Right lung (tissue), 5 donors: ENCODE data around the gene C12orf75. TPM values are rescaled to one million over a fixed set of nuclear protein-coding genes. Genes with fewer than 3 reads are reported as not detected.
"Not testable (repeated sequence)": the region's sequence is repeated elsewhere in the genome, so short reads cannot be mapped to it uniquely, and the experiment has no call there.

Experiments used
- DNase-seq, 2 donors: peaks; one replicate each; pipeline ENCODE4 v3.0.0-alpha.2; 2013
- polyA plus RNA-seq, 5 donors: library from polyadenylated mRNA; unstranded; fragments of 120-200 nt; gene quantifications; one replicate each; pipeline versions ENCODE4 v1.2.1 to v1.2.3, GENCODE V29; 2013; ENCODE audit warnings: inconsistent platforms in 1 of 5, low replicate concordance in 1 of 5; ENCODE audit not compliant: insufficient read length in 5 of 5, insufficient read depth in 1 of 5

The C12orf75 gene
- polyA plus RNA-seq, 5 donors, result 17.8 to 29.5 (median 24.6) TPM

- DNase-seq, result not testable (repeated sequence)
Observed at GRCh38 chr12:105332286-105332685, 1.8 kb downstream of the C12orf75 start.

GRCh38 chr12:105332925-105333324 lies 2.4 kb downstream of the C12orf75 start:
- DNase-seq, result no peak

DNA sequence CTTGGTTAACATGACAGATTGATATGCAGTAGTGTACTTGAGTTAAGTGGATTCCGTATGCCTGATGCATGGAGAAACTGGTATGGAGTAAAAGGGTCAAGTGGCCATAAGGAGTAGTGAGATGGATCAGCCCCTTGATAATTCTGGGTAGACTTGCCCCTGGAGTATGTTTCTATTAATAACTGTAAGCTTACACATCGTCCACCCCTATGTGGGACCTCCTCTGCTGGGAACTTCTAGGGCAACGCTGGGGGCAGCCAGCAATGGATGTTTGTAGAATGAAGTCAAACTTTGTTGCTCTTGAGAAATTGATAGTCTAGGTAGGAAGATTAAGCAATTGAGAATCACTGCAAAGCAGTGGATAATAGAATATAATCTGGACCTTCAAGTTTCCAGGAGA lies 3.5 kb downstream of the C12orf75 start:
- no peak for DNase-seq

DNA sequence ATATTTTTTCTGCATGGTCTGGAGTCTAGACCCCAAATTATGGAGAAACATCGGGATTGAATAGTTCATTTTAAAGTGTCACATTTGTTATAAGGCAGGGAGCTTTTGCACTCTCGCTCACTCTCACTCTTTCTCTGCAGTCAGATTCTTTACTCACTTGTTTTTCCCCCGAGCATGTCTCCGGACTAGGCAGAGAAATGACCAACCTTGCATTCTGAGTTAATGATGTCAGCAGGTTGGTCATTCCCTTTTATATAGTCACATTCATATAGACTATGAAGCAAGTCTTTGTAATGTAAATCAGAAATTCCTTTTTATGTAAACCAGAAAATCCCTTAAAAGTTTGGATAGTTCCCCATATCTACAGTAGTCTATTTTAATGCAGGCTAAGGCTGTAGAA lies 4.1 kb downstream of the C12orf75 start:
- no peak for DNase-seq

- no peak for DNase-seq
Observed at GRCh38 chr12:105335856-105336255, 5.4 kb downstream of the C12orf75 start.

- no peak for DNase-seq
Observed at GRCh38 chr12:105336411-105336810, 5.9 kb downstream of the C12orf75 start.

- no peak for DNase-seq
Observed at GRCh38 chr12:105337391-105337790, 6.9 kb downstream of the C12orf75 start.

GRCh38 chr12:105338966-105339365 lies 8.5 kb downstream of the C12orf75 start:
- no peak for DNase-seq

DNA sequence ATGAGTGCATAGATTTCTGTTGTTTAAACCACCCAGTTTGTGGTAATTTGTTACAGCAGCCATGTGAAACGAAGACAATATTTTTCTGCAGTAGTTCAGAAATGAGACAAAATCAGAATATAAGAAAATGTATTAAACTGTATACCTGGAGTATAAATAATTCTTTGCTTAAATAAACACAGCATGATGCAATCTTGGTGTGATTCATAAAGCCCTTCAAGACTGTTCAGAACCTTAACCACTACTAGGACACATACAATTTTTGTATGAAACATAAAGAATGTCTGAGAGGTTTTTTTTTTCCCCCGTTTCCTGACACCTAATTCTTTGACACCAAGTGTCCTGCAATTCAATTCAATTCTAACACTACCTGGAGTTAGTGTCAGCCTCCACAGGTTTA lies 10.5 kb downstream of the C12orf75 start:
- no peak for DNase-seq

DNA sequence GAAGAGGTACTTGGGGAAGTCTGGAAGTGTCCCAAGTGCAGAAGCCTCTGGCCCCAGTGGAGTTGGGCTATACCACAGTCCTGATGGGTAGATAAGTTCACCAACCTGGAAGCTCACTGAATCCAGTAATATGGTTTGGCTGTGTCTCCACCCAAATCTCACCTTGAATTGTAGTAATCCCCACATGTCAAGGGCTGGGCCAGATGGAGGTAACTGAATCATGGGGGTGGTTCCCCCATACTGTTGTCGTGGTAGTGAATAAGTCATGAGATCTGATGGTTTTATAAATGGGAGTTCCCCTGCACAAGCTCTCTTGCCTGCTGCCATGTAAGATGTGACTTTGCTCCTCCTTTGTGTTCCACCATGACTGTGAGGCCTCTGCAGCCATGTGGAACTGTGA lies 11.1 kb downstream of the C12orf75 start:
- DNase-seq, result not testable (repeated sequence)

- no peak for DNase-seq
Observed at GRCh38 chr12:105342464-105342863, 12.0 kb downstream of the C12orf75 start.

DNA sequence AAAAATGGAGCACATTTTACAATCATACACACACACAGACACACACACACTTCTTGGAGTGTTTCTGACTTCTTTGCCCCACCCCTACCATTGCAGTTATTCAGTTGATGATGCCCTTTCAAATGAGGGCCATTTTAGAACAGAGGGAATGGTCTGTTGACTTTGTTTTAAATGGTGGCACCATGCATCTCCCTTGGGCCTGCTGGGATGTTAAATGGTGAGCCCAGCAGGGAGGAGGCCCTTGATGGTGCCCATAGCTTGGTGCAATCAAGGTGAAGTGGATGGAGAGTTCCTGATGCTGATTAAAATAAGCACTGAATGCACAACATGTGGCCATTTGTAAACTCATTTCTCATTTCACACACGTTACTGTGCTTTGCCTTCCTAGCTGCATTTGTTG lies 13.3 kb downstream of the C12orf75 start:
- no peak for DNase-seq

DNA sequence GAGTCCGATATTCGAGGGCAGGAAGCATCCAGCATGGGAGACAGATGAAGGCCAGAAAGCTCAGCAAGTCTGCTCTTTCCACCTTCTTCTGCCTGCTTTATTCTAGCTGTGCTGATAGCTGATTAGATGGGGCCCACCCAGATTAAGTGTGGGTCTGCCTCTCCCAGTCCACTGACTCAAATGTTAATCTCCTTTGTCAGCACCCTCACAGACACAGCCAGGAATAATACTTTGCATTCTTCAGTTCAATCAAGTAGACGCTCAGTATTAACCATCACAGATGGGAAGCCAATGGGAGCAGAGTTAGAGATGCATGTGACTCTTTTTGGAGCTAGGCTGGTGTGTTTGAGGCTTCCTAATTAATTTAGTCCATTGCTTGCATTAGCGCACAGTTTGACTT lies 17.0 kb downstream of the C12orf75 start:
- DNase-seq, result no peak

GRCh38 chr12:105348142-105348541 lies 17.7 kb downstream of the C12orf75 start:
- DNase-seq, result no peak

DNA sequence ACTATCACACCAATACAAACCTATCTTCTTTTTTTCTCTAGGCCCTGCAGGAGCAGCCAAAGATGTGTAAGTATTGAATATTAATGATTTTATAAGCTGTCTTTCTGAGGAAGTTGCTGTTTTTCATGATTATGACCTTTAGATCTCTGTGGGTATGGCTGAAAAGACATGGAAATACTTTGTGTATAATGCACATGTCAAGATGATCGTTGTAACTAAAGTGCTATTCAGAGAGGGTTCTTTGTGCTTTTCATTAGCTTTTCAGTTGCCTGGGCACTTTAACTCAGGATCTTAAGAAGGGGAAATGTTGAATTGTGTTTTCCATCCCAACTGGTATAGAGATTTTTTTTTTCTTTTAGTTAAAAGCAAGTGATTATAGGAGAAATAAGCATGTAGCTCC lies 18.1 kb downstream of the C12orf75 start:
- no peak for DNase-seq

DNA sequence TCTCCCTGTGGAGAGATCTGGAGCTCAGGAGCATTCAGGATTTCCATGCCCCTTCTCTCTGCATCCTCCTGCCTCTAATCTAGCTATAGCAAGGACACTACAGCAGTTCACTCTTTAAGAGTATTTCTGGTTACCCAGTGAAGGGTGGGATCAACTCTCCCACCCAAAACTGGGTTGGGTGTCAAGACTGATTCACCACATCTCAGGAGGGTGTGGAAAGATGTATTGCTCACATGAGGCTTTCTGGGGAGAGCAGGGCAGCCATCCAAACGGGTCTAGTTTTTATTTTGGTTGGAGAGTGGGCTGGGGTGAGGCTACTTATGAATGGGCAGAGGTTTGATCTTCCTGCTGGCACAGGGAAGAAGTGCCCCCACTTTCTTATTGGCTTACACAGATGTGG lies 18.6 kb downstream of the C12orf75 start:
- no peak for DNase-seq

DNA sequence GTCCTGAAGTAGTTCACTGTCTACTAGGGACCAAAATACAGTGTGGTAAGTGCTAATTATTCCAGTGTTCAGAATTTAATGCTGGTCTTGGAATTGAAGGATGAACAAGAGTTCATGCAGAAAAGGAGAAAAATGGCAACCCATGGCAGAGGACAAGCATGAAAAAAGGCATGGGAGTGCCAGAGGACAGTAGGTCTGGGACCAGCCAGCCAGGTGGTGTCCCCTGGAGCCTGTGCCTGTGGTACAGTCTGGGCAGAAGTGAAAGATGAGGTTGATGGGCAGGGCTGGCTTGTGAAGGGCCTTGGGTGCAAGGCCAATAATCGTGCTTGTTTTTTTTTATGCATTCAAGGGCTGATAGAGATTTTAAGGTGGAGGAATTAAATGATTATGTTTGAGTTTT lies 21.0 kb downstream of the C12orf75 start:
- no peak for DNase-seq

DNA sequence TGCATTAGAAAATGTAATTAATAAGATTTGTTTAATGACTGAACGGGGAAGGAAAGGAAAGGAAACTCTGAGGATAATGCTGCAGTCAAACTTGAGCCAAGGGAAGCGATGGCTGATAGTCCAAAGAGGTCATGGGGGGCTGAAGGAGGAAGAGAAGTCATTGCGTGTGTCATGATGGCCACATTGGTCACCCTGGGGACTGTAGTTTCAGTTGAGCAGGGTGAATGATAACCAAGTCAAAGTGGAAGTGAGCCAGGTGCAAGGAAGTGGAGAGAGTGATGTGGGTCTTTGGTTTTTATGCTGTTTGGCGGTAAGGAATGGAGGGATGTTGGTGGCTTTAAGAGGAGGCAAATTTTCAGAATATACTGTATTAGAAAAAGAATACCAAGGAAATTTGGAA lies 21.6 kb downstream of the C12orf75 start:
- no peak for DNase-seq

DNA sequence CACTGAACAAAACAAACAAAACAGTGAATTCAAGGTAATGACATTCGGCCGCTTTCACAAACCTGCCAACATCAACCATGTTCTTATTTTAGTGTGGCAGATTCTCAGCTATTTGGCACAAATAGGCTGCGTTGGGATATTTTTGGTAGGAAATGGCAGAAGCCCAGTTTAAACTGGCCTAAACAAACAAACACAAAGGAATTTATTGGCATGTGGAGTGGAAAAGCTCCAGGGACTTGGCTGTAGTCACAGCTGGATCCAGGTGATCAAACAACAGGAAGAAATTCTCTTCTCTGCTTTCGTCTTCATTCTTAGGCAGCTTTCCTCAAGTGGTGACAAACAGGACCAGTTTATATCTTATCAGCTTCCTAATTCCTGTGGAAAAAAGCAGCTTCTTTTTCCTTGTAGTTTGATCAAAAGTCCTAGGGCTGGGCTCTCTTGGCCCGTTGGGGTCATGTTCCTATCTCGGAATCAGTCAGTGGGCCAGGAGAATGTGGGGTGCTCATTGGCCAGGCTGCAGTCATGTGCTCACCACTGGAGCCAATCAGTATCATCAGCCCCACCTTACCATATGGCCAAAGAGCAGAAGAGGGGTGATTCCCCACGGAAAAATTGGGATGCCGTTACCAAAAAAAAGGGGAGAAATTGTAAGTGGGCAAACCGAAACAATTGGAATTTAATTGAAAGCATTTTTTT lies 22.6 kb downstream of the C12orf75 start:
- DNase-seq, result no peak

DNA sequence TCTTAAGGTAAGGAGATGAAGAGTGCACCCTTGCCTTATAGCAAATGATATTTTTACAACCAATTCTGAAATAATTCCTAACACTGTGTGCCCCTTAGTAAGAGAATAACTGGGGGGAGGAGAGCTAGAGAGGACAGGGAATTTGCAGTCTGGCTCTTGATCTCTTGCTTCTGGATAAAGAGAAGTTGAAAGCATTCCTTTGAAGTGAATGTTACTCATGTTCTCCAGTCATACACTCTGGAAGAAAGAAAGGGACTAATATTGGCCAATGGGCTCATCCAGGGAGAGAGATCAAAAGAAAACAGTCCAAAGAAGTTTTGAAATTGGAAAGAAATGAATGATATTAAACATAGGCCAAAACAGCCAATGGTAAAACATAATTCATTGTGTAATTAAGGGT lies 25.3 kb downstream of the C12orf75 start:
- no peak for DNase-seq

DNA sequence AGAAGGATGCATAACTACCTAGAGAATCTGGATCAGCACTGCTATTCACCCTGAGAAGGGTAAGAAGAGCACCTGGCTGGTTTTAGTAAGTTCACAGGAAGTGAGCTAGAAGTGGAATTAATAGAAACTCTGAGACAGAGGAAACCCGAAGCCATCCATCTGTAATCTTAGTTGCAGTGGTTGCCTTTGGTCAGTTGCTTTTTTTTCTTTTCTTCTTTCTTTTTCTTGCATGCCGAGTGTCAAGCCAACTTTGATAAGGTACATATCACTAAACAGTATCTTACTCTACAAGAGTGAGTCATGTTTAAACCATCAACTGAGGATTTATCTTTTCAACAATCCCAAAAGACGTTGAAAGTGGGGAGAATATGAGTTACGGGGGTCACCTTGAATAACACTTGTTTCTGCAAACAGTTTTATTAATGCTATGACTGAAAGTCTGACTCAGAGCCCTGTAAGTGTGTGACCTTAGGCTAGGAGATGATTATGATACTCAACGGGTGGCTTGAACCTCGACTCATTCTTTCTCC lies 26.7 kb downstream of the C12orf75 start:
- DNase-seq, result no peak

DNA sequence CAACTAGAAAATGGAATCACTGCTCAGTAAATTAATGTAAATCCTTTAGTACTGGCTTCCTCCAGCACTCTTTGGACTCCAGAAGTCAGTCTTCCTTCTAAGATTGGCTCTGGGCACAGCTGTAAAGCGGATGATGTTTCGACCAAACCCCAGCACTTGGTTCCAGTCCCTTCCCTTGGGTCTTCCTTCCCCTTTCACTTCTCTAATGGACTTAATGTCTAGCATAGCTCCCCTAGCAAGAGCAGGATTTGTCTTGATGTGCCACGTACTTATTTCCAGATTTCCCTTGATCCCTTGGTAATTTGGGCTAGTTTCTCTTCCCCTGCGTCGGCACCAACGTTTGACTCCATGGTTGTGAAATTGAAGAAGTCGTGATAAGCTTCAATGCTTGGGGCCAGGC lies 28.3 kb downstream of the C12orf75 start:
- no peak for DNase-seq

- DNase-seq, result no peak
Observed at GRCh38 chr12:105359856-105360255, 29.4 kb downstream of the C12orf75 start.

DNA sequence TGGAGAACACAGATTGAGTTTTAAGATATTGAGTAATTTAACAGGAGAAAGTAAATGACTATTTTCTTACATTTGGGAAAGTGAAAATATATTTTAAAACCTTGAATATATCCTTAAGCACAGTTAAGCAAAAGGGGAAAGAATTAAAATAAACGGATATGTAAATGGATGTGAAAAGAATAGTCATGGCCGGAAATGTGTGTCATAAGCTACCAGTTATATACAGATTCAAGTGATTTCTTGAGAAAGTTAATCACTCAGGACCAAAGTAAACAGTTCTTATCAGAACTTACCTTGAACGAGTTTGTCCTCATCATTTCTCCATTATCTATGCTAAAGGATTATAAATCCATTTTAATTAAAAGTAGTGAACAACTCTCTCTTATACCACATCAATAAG lies 33.4 kb downstream of the C12orf75 start:
- DNase-seq, result no peak
